ENCODE results near the gene ENPP6.

DNA sequence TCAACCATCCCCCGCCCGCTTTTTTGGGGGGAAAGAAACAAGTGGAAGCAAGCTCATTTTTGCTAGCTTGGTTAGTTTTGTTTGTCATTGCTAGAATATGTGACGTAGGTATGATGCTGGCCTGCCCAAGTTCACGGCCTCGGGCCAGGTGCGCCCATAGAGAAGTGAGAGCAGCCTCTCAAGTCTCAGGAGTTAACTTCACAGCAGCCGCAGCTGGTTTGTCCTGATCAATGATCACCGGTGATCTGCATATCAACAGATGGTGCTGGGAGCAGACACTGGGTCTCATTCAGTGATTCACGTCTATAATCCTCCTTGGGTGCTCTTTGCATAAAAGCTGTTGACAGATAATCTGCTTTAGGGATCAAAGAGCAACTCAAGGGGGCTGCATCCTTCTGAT, 50.1 kb downstream of the ENPP6 start:
- TF ChIP-seq BHLHE40 (IDR thresholded peaks at IDR 0.05; ENCODE audit: low read depth, low read length) (no peak), CHD2 (IDR thresholded peaks at IDR 0.05; ENCODE audit: low read length, partially characterized antibody) (no peak), RFX5 (IDR thresholded peaks at IDR 0.05) (no peak), NFE2L2 (conservative IDR thresholded peaks at IDR 0.05; ENCODE audit: low read length) (no peak), RCOR1 (IDR thresholded peaks at IDR 0.05; ENCODE audit: low read depth, low read length) (no peak), SMC3 (IDR thresholded peaks at IDR 0.05) (no peak), HEYL (CRISPR knock-in tag; IDR thresholded peaks at IDR 0.05) (no peak)
- TF ChIP-seq, protein P1, sequence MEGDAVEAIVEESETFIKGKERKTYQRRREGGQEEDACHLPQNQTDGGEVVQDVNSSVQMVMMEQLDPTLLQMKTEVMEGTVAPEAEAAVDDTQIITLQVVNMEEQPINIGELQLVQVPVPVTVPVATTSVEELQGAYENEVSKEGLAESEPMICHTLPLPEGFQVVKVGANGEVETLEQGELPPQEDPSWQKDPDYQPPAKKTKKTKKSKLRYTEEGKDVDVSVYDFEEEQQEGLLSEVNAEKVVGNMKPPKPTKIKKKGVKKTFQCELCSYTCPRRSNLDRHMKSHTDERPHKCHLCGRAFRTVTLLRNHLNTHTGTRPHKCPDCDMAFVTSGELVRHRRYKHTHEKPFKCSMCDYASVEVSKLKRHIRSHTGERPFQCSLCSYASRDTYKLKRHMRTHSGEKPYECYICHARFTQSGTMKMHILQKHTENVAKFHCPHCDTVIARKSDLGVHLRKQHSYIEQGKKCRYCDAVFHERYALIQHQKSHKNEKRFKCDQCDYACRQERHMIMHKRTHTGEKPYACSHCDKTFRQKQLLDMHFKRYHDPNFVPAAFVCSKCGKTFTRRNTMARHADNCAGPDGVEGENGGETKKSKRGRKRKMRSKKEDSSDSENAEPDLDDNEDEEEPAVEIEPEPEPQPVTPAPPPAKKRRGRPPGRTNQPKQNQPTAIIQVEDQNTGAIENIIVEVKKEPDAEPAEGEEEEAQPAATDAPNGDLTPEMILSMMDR (IDR thresholded peaks at IDR 0.05), result no peak
- TF ChIP-seq, protein P2, sequence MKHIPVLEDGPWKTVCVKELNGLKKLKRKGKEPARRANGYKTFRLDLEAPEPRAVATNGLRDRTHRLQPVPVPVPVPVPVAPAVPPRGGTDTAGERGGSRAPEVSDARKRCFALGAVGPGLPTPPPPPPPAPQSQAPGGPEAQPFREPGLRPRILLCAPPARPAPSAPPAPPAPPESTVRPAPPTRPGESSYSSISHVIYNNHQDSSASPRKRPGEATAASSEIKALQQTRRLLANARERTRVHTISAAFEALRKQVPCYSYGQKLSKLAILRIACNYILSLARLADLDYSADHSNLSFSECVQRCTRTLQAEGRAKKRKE (CRISPR knock-in tag; IDR thresholded peaks at IDR 0.05; ENCODE audit: low read depth), result no peak
